ENCODE measurements around the gene SH2D3A. TPM values are rescaled to one million over a fixed set of nuclear protein-coding genes. Genes with fewer than 3 reads are reported as not detected.

Gene SH2D3A
- total RNA-seq, 1 donor from 2014 or later = 1.5 TPM

DNA sequence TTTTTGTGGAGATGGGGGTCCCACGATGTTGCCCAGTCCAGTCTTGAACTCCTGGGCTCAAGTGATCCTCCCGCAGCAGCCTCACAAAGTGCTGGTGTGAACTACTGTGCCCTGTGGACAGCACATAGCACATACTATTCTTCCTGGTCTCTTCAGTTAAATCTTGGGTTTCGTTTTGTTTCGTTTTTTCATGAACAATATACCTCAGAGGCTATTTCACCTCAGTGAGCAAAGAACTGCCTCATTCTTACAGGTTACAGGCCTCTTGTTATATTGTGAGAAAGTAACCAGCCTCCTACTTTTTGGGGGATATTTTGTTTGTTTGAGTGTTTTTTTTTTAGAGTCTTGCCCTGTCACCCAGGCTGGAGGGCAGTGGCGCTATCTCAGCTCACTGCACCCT, 45.5 kb downstream of the SH2D3A start:
- H3K9me3 Mint-ChIP-seq (ENCODE audit: unreplicated experiment) = peaks cover 16% of the 10 kb centered on the region
- H3K36me3 Mint-ChIP-seq (ENCODE audit: low read depth, unreplicated experiment) = peaks cover 14% of the 10 kb centered on the region
- TF ChIP-seq, protein P1, sequence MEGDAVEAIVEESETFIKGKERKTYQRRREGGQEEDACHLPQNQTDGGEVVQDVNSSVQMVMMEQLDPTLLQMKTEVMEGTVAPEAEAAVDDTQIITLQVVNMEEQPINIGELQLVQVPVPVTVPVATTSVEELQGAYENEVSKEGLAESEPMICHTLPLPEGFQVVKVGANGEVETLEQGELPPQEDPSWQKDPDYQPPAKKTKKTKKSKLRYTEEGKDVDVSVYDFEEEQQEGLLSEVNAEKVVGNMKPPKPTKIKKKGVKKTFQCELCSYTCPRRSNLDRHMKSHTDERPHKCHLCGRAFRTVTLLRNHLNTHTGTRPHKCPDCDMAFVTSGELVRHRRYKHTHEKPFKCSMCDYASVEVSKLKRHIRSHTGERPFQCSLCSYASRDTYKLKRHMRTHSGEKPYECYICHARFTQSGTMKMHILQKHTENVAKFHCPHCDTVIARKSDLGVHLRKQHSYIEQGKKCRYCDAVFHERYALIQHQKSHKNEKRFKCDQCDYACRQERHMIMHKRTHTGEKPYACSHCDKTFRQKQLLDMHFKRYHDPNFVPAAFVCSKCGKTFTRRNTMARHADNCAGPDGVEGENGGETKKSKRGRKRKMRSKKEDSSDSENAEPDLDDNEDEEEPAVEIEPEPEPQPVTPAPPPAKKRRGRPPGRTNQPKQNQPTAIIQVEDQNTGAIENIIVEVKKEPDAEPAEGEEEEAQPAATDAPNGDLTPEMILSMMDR (IDR thresholded peaks at IDR 0.05; ENCODE audit: unreplicated experiment) = no peak
- no peak overlapping the region for H3K27ac Mint-ChIP-seq (ENCODE audit: unreplicated experiment)
- H3K4me3 Mint-ChIP-seq (ENCODE audit: unreplicated experiment) = no peak overlapping the region
- H3K27me3 Mint-ChIP-seq (ENCODE audit: unreplicated experiment) = peaks cover 17% of the 10 kb centered on the region
- peaks cover 18% of the 10 kb centered on the region for H3K4me1 Mint-ChIP-seq (ENCODE audit: unreplicated experiment)
- DNase-seq (ENCODE audit: low spot score) = no peak

DNA sequence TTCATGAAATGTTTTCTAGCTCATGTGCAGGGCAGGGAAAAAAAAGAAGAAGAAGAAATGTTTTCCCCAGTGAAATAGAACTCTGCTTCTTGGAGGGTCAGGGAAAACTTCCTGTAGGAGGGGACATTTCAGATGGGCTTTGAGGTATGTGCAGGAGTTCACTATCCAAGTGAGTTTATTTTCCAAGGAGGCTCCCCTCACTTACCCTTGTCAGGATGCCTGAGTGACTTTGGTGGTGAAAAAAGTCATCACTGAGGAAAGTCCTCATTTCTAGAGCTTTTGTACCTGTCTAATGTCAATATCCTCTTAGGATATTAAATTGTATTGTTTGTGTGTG, 46.1 kb downstream of the SH2D3A start:
- Mint-ChIP-seq H3K9me3 (ENCODE audit: unreplicated experiment) (peaks cover 16% of the 10 kb centered on the region), H3K27ac (ENCODE audit: unreplicated experiment) (no peak overlapping the region), H3K36me3 (ENCODE audit: low read depth, unreplicated experiment) (peaks cover 14% of the 10 kb centered on the region), H3K4me3 (ENCODE audit: unreplicated experiment) (no peak overlapping the region), H3K4me1 (ENCODE audit: unreplicated experiment) (peaks cover 18% of the 10 kb centered on the region), H3K27me3 (ENCODE audit: unreplicated experiment) (peaks cover 17% of the 10 kb centered on the region)
- no peak for DNase-seq (ENCODE audit: low spot score)
- TF ChIP-seq, protein P1 (IDR thresholded peaks at IDR 0.05; ENCODE audit: unreplicated experiment) = no peak

DNA sequence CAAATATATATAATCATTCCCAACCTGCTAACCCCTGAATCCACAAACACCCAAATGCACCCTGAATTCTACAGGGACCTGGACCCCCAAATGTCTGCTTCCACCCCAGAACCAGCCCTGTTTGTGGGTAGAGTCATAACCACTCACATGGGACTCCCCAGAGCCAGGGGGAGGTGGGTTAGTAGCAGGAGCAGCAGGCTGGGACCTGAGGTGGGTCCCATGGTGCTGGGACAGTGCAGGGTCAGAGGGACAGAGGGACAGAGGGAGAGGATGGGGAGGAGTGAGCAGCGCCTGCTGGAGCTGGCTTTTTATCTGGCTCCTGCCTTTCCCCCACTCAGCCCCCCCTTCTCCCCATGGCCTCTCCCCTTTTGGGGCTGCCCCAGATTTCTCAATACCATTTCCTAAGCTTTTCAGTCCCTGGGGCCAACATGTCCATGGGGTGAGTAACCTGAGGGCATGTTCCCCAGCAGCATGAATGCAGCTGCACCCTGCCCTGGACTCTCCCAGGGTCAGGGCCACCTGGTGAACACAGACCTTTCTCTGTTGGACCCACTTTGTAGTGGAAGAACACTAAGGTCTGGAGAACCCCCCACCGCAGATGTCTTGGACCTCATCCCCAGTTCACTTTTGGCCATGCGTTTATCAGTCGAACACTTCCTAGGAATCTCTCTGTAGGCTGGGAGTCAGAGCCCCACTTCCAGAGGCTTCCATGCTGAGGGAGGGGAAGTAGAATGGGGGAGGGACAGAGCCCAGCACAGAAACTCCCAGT, 46.7 kb downstream of the SH2D3A start, which contains the start of gene C3:
Gene C3 (minus strand): TSS at position 282 of the 769 bp plus-strand sequence. CDS start 61 bp downstream, at position 221.
- DNase-seq (ENCODE audit: low spot score) = no peak
- no peak within 1 kb of the TSS for H3K27ac Mint-ChIP-seq (ENCODE audit: unreplicated experiment)
- H3K27me3 Mint-ChIP-seq (ENCODE audit: unreplicated experiment) = peaks cover 17% of the 10 kb centered on the region
- H3K36me3 Mint-ChIP-seq (ENCODE audit: low read depth, unreplicated experiment) = peaks cover 14% of the 10 kb centered on the region
- TF ChIP-seq, protein P1 (IDR thresholded peaks at IDR 0.05; ENCODE audit: unreplicated experiment) = no peak
- peaks cover 16% of the 10 kb centered on the region for H3K9me3 Mint-ChIP-seq (ENCODE audit: unreplicated experiment)
- H3K4me1 Mint-ChIP-seq (ENCODE audit: unreplicated experiment) = peaks cover 18% of the 10 kb centered on the region
- H3K4me3 Mint-ChIP-seq (ENCODE audit: unreplicated experiment) = peak within 1 kb of the TSS; percentile 17

- H3K27me3 Mint-ChIP-seq (ENCODE audit: unreplicated experiment) = peaks cover 17% of the 10 kb centered on the region
- H3K4me1 Mint-ChIP-seq (ENCODE audit: unreplicated experiment) = peaks cover 17% of the 10 kb centered on the region
- no peak for DNase-seq (ENCODE audit: low spot score)
- peaks cover 16% of the 10 kb centered on the region for H3K9me3 Mint-ChIP-seq (ENCODE audit: unreplicated experiment)
- TF ChIP-seq, protein P1 (IDR thresholded peaks at IDR 0.05; ENCODE audit: unreplicated experiment) = no peak
- H3K36me3 Mint-ChIP-seq (ENCODE audit: low read depth, unreplicated experiment) = peaks cover 14% of the 10 kb centered on the region
- H3K4me3 Mint-ChIP-seq (ENCODE audit: unreplicated experiment) = peak overlapping the region; percentile 17
- H3K27ac Mint-ChIP-seq (ENCODE audit: unreplicated experiment) = no peak overlapping the region
Measured at GRCh38 chr19:6719992-6720368, 47.3 kb downstream of the SH2D3A start.

GRCh38 chr19:6719540-6719861, 47.7 kb downstream of the SH2D3A start:
- peaks cover 14% of the 10 kb centered on the region for H3K36me3 Mint-ChIP-seq (ENCODE audit: low read depth, unreplicated experiment)
- peaks cover 17% of the 10 kb centered on the region for H3K27me3 Mint-ChIP-seq (ENCODE audit: unreplicated experiment)
- peak overlapping the region; percentile 17 for H3K4me3 Mint-ChIP-seq (ENCODE audit: unreplicated experiment)
- peaks cover 12% of the 10 kb centered on the region for H3K4me1 Mint-ChIP-seq (ENCODE audit: unreplicated experiment)
- no peak for DNase-seq (ENCODE audit: low spot score)
- H3K9me3 Mint-ChIP-seq (ENCODE audit: unreplicated experiment) = peaks cover 16% of the 10 kb centered on the region
- H3K27ac Mint-ChIP-seq (ENCODE audit: unreplicated experiment) = no peak overlapping the region
- TF ChIP-seq, protein P1 (IDR thresholded peaks at IDR 0.05; ENCODE audit: unreplicated experiment) = no peak
